Measurements from ENCODE around the gene ACTN2. TPM values are rescaled to one million over a fixed set of nuclear protein-coding genes. Genes with fewer than 3 reads are reported as not detected.
"Not testable (repeated sequence)": the region's sequence is repeated elsewhere in the genome, so short reads cannot be mapped to it uniquely, and the experiment has no call there.

ACTN2 gene
- total RNA-seq, 4 donors from 2014 or later, result 7.5 to 16.2 (median 10.3) TPM

- WGBS, result 71% methylated on average over 1 of the region's 1 CpG
- H3K27me3 ChIP-seq, result no peaks in the 10 kb centered on the region
- no peak overlapping the region for H3K4me3 ChIP-seq
- peaks cover 0 to 4% (median 0%) of the 10 kb centered on the region in 4 donors for H3K4me1 ChIP-seq
- TF ChIP-seq POLR2AphosphoS5 (IDR thresholded peaks at IDR 0.05) (no peak), POLR2A (IDR thresholded peaks at IDR 0.05; ENCODE audit: low read depth) (no peak), EP300 (IDR thresholded peaks at IDR 0.05) (no peak), CTCF (IDR thresholded peaks at IDR 0.05) (no peak)
- no peaks in the 10 kb centered on the region for H3K36me3 ChIP-seq
- no peaks in the 10 kb centered on the region for H3K9me3 ChIP-seq
- no peak for DNase-seq (ENCODE audit: extremely low spot score)
- no peak overlapping the region for H3K27ac ChIP-seq (replicated peaks in 1 of 4)
- intact Hi-C loops (cut with DNase I), result no loop called here
Measured at GRCh38 chr1:236663934-236664333, 22.4 kb upstream of the ACTN2 start.

GRCh38 chr1:236668909-236669308 lies 17.4 kb upstream of the ACTN2 start:
- intact Hi-C loops (cut with DNase I); DNase-seq (ENCODE audit: extremely low spot score): not testable (repeated sequence)

GRCh38 chr1:236670060-236670459 lies 16.2 kb upstream of the ACTN2 start:
- intact Hi-C loops (cut with DNase I), result no loop called here
- no peak overlapping the region for H3K27ac ChIP-seq (replicated peaks in 1 of 4)
- no peak for TF ChIP-seq EP300 (IDR thresholded peaks at IDR 0.05)
- TF ChIP-seq POLR2AphosphoS5 (IDR thresholded peaks at IDR 0.05), result no peak
- no peak for TF ChIP-seq CTCF (IDR thresholded peaks at IDR 0.05)
- TF ChIP-seq POLR2A (IDR thresholded peaks at IDR 0.05; ENCODE audit: low read depth), result no peak
- H3K4me3 ChIP-seq, result no peak overlapping the region
- H3K27me3 ChIP-seq, result no peaks in the 10 kb centered on the region
- no peaks in the 10 kb centered on the region for H3K9me3 ChIP-seq
- H3K36me3 ChIP-seq, result no peaks in the 10 kb centered on the region
- peaks cover 0 to 6% (median 0%) of the 10 kb centered on the region in 4 donors for H3K4me1 ChIP-seq
- 53% methylated on average over 7 of the region's 7 CpGs for WGBS
- peak; percentile 42 for DNase-seq (ENCODE audit: extremely low spot score)

More at GRCh38 chr1:236668909-236669308, 17.4 kb upstream of the ACTN2 start:
- not testable (repeated sequence) for H3K27ac ChIP-seq (replicated peaks in 1 of 4); H3K36me3 ChIP-seq; H3K4me1 ChIP-seq; H3K9me3 ChIP-seq; H3K27me3 ChIP-seq; H3K4me3 ChIP-seq
- WGBS, result 90% methylated on average over 5 of the region's 5 CpGs

- DNase-seq (ENCODE audit: extremely low spot score), result peak; percentile 45
- Histone ChIP-seq H3K27ac (replicated peaks in 1 of 4) (no peak overlapping the region), H3K4me1 (peaks cover 0 to 6% (median 0%) of the 10 kb centered on the region in 4 donors), H3K36me3 (no peaks in the 10 kb centered on the region), H3K4me3 (no peak overlapping the region), H3K9me3 (no peaks in the 10 kb centered on the region), H3K27me3 (no peaks in the 10 kb centered on the region)
- 37% methylated on average over 5 of the region's 5 CpGs for WGBS
- no peak for TF ChIP-seq EP300 (IDR thresholded peaks at IDR 0.05)
- TF ChIP-seq POLR2AphosphoS5 (IDR thresholded peaks at IDR 0.05), result no peak
- no peak for TF ChIP-seq POLR2A (IDR thresholded peaks at IDR 0.05; ENCODE audit: low read depth)
- intact Hi-C loops (cut with DNase I), result no loop called here
Measured at GRCh38 chr1:236673289-236673919, 12.9 kb upstream of the ACTN2 start.

GRCh38 chr1:236677641-236678235 lies 8.6 kb upstream of the ACTN2 start:
- Histone ChIP-seq H3K9me3 (no peaks in the 10 kb centered on the region), H3K27me3 (no peaks in the 10 kb centered on the region)

GRCh38 chr1:236681219-236681618 lies 5.1 kb upstream of the ACTN2 start:
- Histone ChIP-seq H3K36me3 (no peaks in the 10 kb centered on the region), H3K27ac (replicated peaks in 1 of 4) (no peak overlapping the region), H3K27me3 (no peaks in the 10 kb centered on the region), H3K4me1 (peaks cover 0 to 6% (median 5%) of the 10 kb centered on the region in 4 donors), H3K4me3 (no peak overlapping the region), H3K9me3 (no peaks in the 10 kb centered on the region)
- WGBS, result 71% methylated on average over 3 of the region's 3 CpGs
- no peak for TF ChIP-seq POLR2A (IDR thresholded peaks at IDR 0.05; ENCODE audit: low read depth)
- no peak for TF ChIP-seq CTCF (IDR thresholded peaks at IDR 0.05)
- no peak for TF ChIP-seq EP300 (IDR thresholded peaks at IDR 0.05)
- TF ChIP-seq POLR2AphosphoS5 (IDR thresholded peaks at IDR 0.05), result no peak
- peak; percentile 37 for DNase-seq (ENCODE audit: extremely low spot score)
- intact Hi-C loops (cut with DNase I), result no loop called here

More at GRCh38 chr1:236677641-236678235, 8.6 kb upstream of the ACTN2 start:
- H3K4me3 ChIP-seq, result no peak overlapping the region
- H3K27ac ChIP-seq (replicated peaks in 1 of 4), result no peak overlapping the region
- no peaks in the 10 kb centered on the region for H3K36me3 ChIP-seq
- peaks cover 0 to 6% (median 0%) of the 10 kb centered on the region in 4 donors for H3K4me1 ChIP-seq
- 73% methylated on average over 3 of the region's 3 CpGs for WGBS
- no peak for TF ChIP-seq EP300 (IDR thresholded peaks at IDR 0.05)
- no peak for TF ChIP-seq POLR2AphosphoS5 (IDR thresholded peaks at IDR 0.05)
- intact Hi-C loops (cut with DNase I), result no loop called here
- peak; percentile 42 for DNase-seq (ENCODE audit: extremely low spot score)
